ENCODE measurements around the gene SLC4A11.
"Not testable (repeated sequence)": the region's sequence is repeated elsewhere in the genome, so short reads cannot be mapped to it uniquely, and the experiment has no call there.

SLC4A11 gene

GRCh38 chr20:3227936-3228749 lies 10.8 kb downstream of the SLC4A11 start:
- no peak for TF ChIP-seq POLR2A (IDR thresholded peaks at IDR 0.05; ENCODE audit: low read length)
- TF ChIP-seq GATA1 (IDR thresholded peaks at IDR 0.05; ENCODE audit: low read depth, low read length) = no peak
- no peak for DNase-seq

- no peak for DNase-seq
- TF ChIP-seq POLR2A (IDR thresholded peaks at IDR 0.05; ENCODE audit: low read length) = no peak
- TF ChIP-seq GATA1 (IDR thresholded peaks at IDR 0.05; ENCODE audit: low read depth, low read length) = no peak
Observed at GRCh38 chr20:3227506-3227905, 11.5 kb downstream of the SLC4A11 start.

GRCh38 chr20:3226864-3227263 lies 12.1 kb downstream of the SLC4A11 start:
- no peak for TF ChIP-seq POLR2A (IDR thresholded peaks at IDR 0.05; ENCODE audit: low read length)
- no peak for TF ChIP-seq GATA1 (IDR thresholded peaks at IDR 0.05; ENCODE audit: low read depth, low read length)
- no peak for DNase-seq

GRCh38 chr20:3226093-3226492 lies 12.9 kb downstream of the SLC4A11 start:
- DNase-seq = no peak
- TF ChIP-seq POLR2A (IDR thresholded peaks at IDR 0.05; ENCODE audit: low read length) = no peak

GRCh38 chr20:3224681-3225421 lies 14.1 kb downstream of the SLC4A11 start:
- no peak for TF ChIP-seq GATA1 (IDR thresholded peaks at IDR 0.05; ENCODE audit: low read depth, low read length)
- no peak for TF ChIP-seq POLR2A (IDR thresholded peaks at IDR 0.05; ENCODE audit: low read length)
- DNase-seq = no peak

GRCh38 chr20:3223994-3224680 lies 14.9 kb downstream of the SLC4A11 start:
- no peak for TF ChIP-seq POLR2A (IDR thresholded peaks at IDR 0.05; ENCODE audit: low read length)
- no peak for TF ChIP-seq GATA1 (IDR thresholded peaks at IDR 0.05; ENCODE audit: low read depth, low read length)

GRCh38 chr20:3223651-3223993 lies 15.4 kb downstream of the SLC4A11 start:
- no peak for DNase-seq
- TF ChIP-seq GATA1 (IDR thresholded peaks at IDR 0.05; ENCODE audit: low read depth, low read length) (no peak), POLR2A (IDR thresholded peaks at IDR 0.05; ENCODE audit: low read length) (no peak)

More at GRCh38 chr20:3223994-3224680, 14.9 kb downstream of the SLC4A11 start:
- no peak for DNase-seq

GRCh38 chr20:3222635-3223600 lies 16.1 kb downstream of the SLC4A11 start:
- no peak for DNase-seq
- TF ChIP-seq GATA1 (IDR thresholded peaks at IDR 0.05; ENCODE audit: low read depth, low read length) (no peak), POLR2A (IDR thresholded peaks at IDR 0.05; ENCODE audit: low read length) (no peak)

- DNase-seq = no peak
- no peak for TF ChIP-seq GATA1 (IDR thresholded peaks at IDR 0.05; ENCODE audit: low read depth, low read length)
- TF ChIP-seq POLR2A (IDR thresholded peaks at IDR 0.05; ENCODE audit: low read length) = no peak
Observed at GRCh38 chr20:3221398-3222226, 17.4 kb downstream of the SLC4A11 start.

- peak; percentile 72 to 82 for DNase-seq
- TF ChIP-seq GATA1 (IDR thresholded peaks at IDR 0.05; ENCODE audit: low read depth, low read length) (no peak), POLR2A (IDR thresholded peaks at IDR 0.05; ENCODE audit: low read length) (no peak)
Observed at GRCh38 chr20:3218307-3218988, 20.5 kb downstream of the SLC4A11 start.

- DNase-seq = not testable (repeated sequence)
Observed at GRCh38 chr20:3215359-3215917, 23.6 kb downstream of the SLC4A11 start.

- DNase-seq = no peak
Observed at GRCh38 chr20:3213226-3213625, 25.8 kb downstream of the SLC4A11 start.

More at GRCh38 chr20:3213226-3213625, 25.8 kb downstream of the SLC4A11 start:
- no peak for TF ChIP-seq GATA1 (IDR thresholded peaks at IDR 0.05; ENCODE audit: low read depth, low read length)
- no peak for TF ChIP-seq POLR2A (IDR thresholded peaks at IDR 0.05; ENCODE audit: low read length)
